GM18519 (cell line): Measurements from ENCODE around the gene GET4.
"Not testable (repeated sequence)": the region's sequence is repeated elsewhere in the genome, so short reads cannot be mapped to it uniquely, and the experiment has no call there.

Experiments
- ATAC-seq: cut with Tn5 transposase; IDR thresholded peaks from one replicate; pipeline ENCODE4 v1.9.1; 2021; ENCODE audit warnings: mild to moderate bottlenecking, moderate library complexity; ENCODE audit not compliant: unreplicated experiment, low FRiP score

The GET4 gene

GRCh38 chr7:867406-868188 lies 8.8 kb upstream of the GET4 start:
- no peak for ATAC-seq

GRCh38 chr7:868189-868486 lies 8.2 kb upstream of the GET4 start:
- no peak for ATAC-seq

GRCh38 chr7:869348-869747 lies 7.0 kb upstream of the GET4 start:
- no peak for ATAC-seq

GRCh38 chr7:871900-872537 lies 4.3 kb upstream of the GET4 start:
- no peak for ATAC-seq

- not testable (repeated sequence) for ATAC-seq
These were observed 3.7 kb upstream of the GET4 start for GRCh38 chr7:872685-873084.

- no peak for ATAC-seq
These were observed 2.9 kb upstream of the GET4 start for GRCh38 chr7:873367-874002.

GRCh38 chr7:874031-874749 lies 2.2 kb upstream of the GET4 start:
- ATAC-seq, result no peak

GRCh38 chr7:875051-875450 lies 1.3 kb upstream of the GET4 start:
- ATAC-seq, result no peak

GRCh38 chr7:875476-876076 lies 778 bp upstream of the GET4 start:
- ATAC-seq, result no peak

GRCh38 chr7:876972-877311 lies 588 bp downstream of the GET4 start:
- ATAC-seq, result no peak

GRCh38 chr7:877312-878232 lies 1.2 kb downstream of the GET4 start:
- ATAC-seq, result no peak

- ATAC-seq, result no peak
These were observed 2.7 kb downstream of the GET4 start for GRCh38 chr7:879093-879492.

- no peak for ATAC-seq
These were observed 3.4 kb downstream of the GET4 start for GRCh38 chr7:879706-880105.

- ATAC-seq, result no peak
These were observed 4.1 kb downstream of the GET4 start for GRCh38 chr7:880450-880849.

GRCh38 chr7:881441-882234 lies 5.3 kb downstream of the GET4 start:
- ATAC-seq, result no peak

- ATAC-seq, result no peak
These were observed 6.1 kb downstream of the GET4 start for GRCh38 chr7:882336-883035.

GRCh38 chr7:883055-884021 lies 7.0 kb downstream of the GET4 start:
- ATAC-seq, result no peak
